Measurements from ENCODE around the gene KLHL18. TPM values are rescaled to one million over a fixed set of nuclear protein-coding genes. Genes with fewer than 3 reads are reported as not detected.

KLHL18 gene
- polyA plus RNA-seq, 3 donors: 43.4 to 63.3 (median 45.3) TPM

DNA sequence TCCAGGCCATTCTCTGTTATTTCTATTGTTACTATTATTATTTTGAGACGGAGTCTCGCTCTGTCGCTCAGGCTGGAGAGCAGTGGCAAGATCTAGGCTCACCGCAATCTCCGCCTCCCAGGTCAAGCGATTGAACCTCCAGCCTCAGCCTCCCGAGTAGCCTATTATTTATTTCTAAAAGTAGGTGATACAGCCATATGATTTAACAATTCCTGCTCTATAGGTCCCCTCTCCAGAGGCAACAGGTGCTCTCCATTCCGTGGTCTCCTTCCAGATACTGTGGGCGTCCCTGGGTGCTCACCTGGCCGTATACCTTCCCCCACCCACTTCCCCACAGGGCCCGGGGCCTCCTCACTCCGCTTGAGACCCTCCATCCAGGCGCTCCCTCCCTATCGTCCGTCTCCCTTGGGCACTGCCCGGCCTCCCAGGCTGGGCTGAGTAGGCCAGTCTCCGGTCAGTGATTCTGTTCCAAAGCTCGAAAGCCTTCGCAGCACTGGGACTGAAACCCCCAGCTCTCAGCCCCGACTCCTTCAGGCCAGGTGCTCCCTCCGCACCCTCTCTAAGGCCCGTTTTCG is 97.4 kb downstream of the KLHL18 start:
- Mint-ChIP-seq H3K36me3 (peaks cover 6 to 13% of the 10 kb centered on the region in 2 donors), H3K4me3 (peak overlapping the region; percentile 97 to 99), H3K4me1 (peaks cover 56% of the 10 kb centered on the region), H3K27ac (peak overlapping the region; percentile 98 to 100 (median 99)), H3K9me3 (no peaks in the 10 kb centered on the region), H3K27me3 (ENCODE audit: low read depth in 3 of 3) (peaks cover 0 to 2% (median 0%) of the 10 kb centered on the region in 3 donors)
- no peaks in the 10 kb centered on the region for H3K9me3 ChIP-seq (replicated peaks in 1 of 2; ENCODE audit: control insufficient read depth in 1 of 2, insufficient read depth in 1 of 2, low read length in 2 of 2)
- peak overlapping the region; percentile 97 for H3K4me2 ChIP-seq (replicated peaks; ENCODE audit: extremely low read depth, low read length, poor library complexity, severe bottlenecking)
- peaks cover 64% of the 10 kb centered on the region for H3K79me2 ChIP-seq (ENCODE audit: insufficient read depth, low read length)
- H3K4me1 ChIP-seq (ENCODE audit: control insufficient read depth in 1 of 2, insufficient read depth in 2 of 2, low read length in 2 of 2): peaks cover 46 to 51% of the 10 kb centered on the region in 2 donors
- H4K20me1 ChIP-seq (ENCODE audit: insufficient read depth, low read length): peaks cover 38% of the 10 kb centered on the region
- TF ChIP-seq, protein P1, sequence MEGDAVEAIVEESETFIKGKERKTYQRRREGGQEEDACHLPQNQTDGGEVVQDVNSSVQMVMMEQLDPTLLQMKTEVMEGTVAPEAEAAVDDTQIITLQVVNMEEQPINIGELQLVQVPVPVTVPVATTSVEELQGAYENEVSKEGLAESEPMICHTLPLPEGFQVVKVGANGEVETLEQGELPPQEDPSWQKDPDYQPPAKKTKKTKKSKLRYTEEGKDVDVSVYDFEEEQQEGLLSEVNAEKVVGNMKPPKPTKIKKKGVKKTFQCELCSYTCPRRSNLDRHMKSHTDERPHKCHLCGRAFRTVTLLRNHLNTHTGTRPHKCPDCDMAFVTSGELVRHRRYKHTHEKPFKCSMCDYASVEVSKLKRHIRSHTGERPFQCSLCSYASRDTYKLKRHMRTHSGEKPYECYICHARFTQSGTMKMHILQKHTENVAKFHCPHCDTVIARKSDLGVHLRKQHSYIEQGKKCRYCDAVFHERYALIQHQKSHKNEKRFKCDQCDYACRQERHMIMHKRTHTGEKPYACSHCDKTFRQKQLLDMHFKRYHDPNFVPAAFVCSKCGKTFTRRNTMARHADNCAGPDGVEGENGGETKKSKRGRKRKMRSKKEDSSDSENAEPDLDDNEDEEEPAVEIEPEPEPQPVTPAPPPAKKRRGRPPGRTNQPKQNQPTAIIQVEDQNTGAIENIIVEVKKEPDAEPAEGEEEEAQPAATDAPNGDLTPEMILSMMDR (IDR thresholded peaks at IDR 0.05): no peak
- WGBS (ENCODE audit: insufficient coverage): 1% methylated on average over 16 of the region's 23 CpGs
- peak overlapping the region; percentile 88 for H2AFZ ChIP-seq (ENCODE audit: insufficient read depth, low read depth, low read length, poor library complexity, severe bottlenecking)
- peak overlapping the region; percentile 93 for H3K9ac ChIP-seq (ENCODE audit: insufficient read depth, low read length, poor library complexity, severe bottlenecking)
- peak overlapping the region; percentile 97 to 98 for H3K27ac ChIP-seq (ENCODE audit: low read depth in 1 of 2, low read length in 2 of 2)
- DNase-seq: no peak
- intact Hi-C loops (cut with micrococcal nuclease): loop anchor here (2.0 to 10.0 kb wide), 2 partner anchors 95 to 97 kb away; partner anchors contain the start of genes KIF9 (in 2 of the 2) and KLHL18 (in 2 of the 2)
- H3K27me3 ChIP-seq (ENCODE audit: control insufficient read depth in 2 of 2, insufficient read depth in 2 of 2, low read length in 2 of 2): no peaks in the 10 kb centered on the region
- peaks cover 0 to 5% of the 10 kb centered on the region in 2 donors for H3K36me3 ChIP-seq (replicated peaks in 1 of 2; ENCODE audit: control insufficient read depth in 1 of 2, insufficient read depth in 2 of 2, low read length in 2 of 2)
- peak overlapping the region; percentile 92 to 99 (median 94) for H3K4me3 ChIP-seq (replicated peaks in 1 of 3; ENCODE audit: low read depth in 2 of 3, low read length in 3 of 3)

DNA sequence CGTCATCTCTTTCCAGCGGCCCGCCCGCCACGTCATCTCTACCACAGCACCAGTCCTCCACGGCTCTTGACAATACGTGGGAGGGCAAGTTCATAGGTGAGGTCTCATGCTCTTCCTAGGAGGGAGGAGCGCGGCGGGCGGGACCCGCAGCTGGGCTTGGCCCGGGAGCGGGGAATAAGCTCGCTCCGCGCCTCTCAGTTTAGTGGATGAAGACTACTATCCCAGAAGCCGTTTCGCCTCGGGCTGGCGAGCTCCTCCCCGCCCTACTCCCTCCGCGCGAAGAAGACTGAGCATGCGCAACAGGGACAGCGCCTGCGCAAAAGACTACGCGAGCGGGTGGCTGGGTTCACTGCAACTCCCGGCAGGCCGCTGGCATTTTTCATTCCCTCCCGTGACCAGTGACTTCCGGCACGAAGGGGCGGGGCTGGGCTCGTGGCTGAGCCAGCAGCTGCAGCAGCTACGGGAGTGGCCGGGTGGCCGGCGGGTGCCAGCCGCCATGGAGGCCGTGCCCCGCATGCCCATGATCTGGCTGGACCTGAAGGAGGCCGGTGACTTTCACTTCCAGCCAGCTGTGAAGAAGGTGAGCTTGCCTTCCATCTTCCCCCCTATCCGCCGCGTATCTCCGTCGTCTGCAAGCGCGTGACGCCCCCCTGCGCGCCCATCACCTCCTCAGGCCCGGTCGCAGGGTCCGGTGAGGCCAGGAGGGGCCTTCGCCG is 98.0 kb downstream of the KLHL18 start, which contains the start of gene PTPN23:
Gene PTPN23 (plus strand): TSS at position 421 of the 716 bp plus-strand sequence. CDS start 76 bp downstream, at position 497.
- peak within 1 kb of the TSS; percentile 97 to 99 for H3K4me3 Mint-ChIP-seq
- peaks cover 0 to 2% (median 0%) of the 10 kb centered on the region in 3 donors for H3K27me3 Mint-ChIP-seq (ENCODE audit: low read depth in 3 of 3)
- Histone ChIP-seq H4K20me1 (ENCODE audit: insufficient read depth, low read length) (peaks cover 45% of the 10 kb centered on the region), H3K27me3 (ENCODE audit: control insufficient read depth in 2 of 2, insufficient read depth in 2 of 2, low read length in 2 of 2) (no peaks in the 10 kb centered on the region), H2AFZ (ENCODE audit: insufficient read depth, low read depth, low read length, poor library complexity, severe bottlenecking) (peak within 1 kb of the TSS; percentile 88), H3K4me2 (replicated peaks; ENCODE audit: extremely low read depth, low read length, poor library complexity, severe bottlenecking) (peak within 1 kb of the TSS; percentile 97), H3K9me3 (replicated peaks in 1 of 2; ENCODE audit: control insufficient read depth in 1 of 2, insufficient read depth in 1 of 2, low read length in 2 of 2) (no peaks in the 10 kb centered on the region), H3K4me1 (ENCODE audit: control insufficient read depth in 1 of 2, insufficient read depth in 2 of 2, low read length in 2 of 2) (peaks cover 46 to 51% of the 10 kb centered on the region in 2 donors), H3K4me3 (replicated peaks in 1 of 3; ENCODE audit: low read depth in 2 of 3, low read length in 3 of 3) (peak within 1 kb of the TSS; percentile 92 to 99 (median 94)), H3K9ac (ENCODE audit: insufficient read depth, low read length, poor library complexity, severe bottlenecking) (peak within 1 kb of the TSS; percentile 93), H3K79me2 (ENCODE audit: insufficient read depth, low read length) (peaks cover 70% of the 10 kb centered on the region), H3K36me3 (replicated peaks in 1 of 2; ENCODE audit: control insufficient read depth in 1 of 2, insufficient read depth in 2 of 2, low read length in 2 of 2) (peaks cover 2 to 11% of the 10 kb centered on the region in 2 donors), H3K27ac (ENCODE audit: low read depth in 1 of 2, low read length in 2 of 2) (peak within 1 kb of the TSS; percentile 97 to 98)
- peak; percentile 98 to 99 (median 98) for DNase-seq
- peak within 1 kb of the TSS; percentile 98 to 100 (median 99) for H3K27ac Mint-ChIP-seq
- H3K36me3 Mint-ChIP-seq: peaks cover 8 to 15% of the 10 kb centered on the region in 2 donors
- under 1% methylated on average over 55 of the region's 61 CpGs for WGBS (ENCODE audit: insufficient coverage)
- intact Hi-C loops (cut with micrococcal nuclease): loop anchor here (2.0 to 10.0 kb wide), 2 partner anchors 96 to 98 kb away; partner anchors contain the start of genes KIF9 (in 2 of the 2) and KLHL18 (in 2 of the 2)
- TF ChIP-seq, protein P1 (IDR thresholded peaks at IDR 0.05): no peak
- peaks cover 57% of the 10 kb centered on the region for H3K4me1 Mint-ChIP-seq
- H3K9me3 Mint-ChIP-seq: no peaks in the 10 kb centered on the region
